HG02678 (cell line): Measurements from ENCODE around the gene ZNF367.

Experiments used
- ATAC-seq: cut with Tn5 transposase; IDR thresholded peaks from one replicate; pipeline ENCODE4 v1.9.1; 2021; ENCODE audit warnings: mild to moderate bottlenecking, moderate library complexity; ENCODE audit not compliant: unreplicated experiment

The ZNF367 gene

GRCh38 chr9:96418083-96418919, at the start of gene ZNF367:
ZNF367 (minus strand) TSS chr9:96418370; CDS start chr9:96418032, 338 bp downstream.
- peak; percentile 65 for ATAC-seq

- no peak for ATAC-seq
Measured at GRCh38 chr9:96467784-96468183, 49.6 kb upstream of the ZNF367 start.

- no peak for ATAC-seq
Measured at GRCh38 chr9:96464426-96464825, 46.3 kb upstream of the ZNF367 start.

- no peak for ATAC-seq
Measured at GRCh38 chr9:96462541-96462940, 44.4 kb upstream of the ZNF367 start.

GRCh38 chr9:96461336-96461735, 43.2 kb upstream of the ZNF367 start:
- no peak for ATAC-seq

GRCh38 chr9:96460882-96461281, 42.7 kb upstream of the ZNF367 start:
- no peak for ATAC-seq

- no peak for ATAC-seq
Measured at GRCh38 chr9:96460470-96460869, 42.3 kb upstream of the ZNF367 start.

- ATAC-seq: no peak
Measured at GRCh38 chr9:96459268-96460007, 41.3 kb upstream of the ZNF367 start.

- ATAC-seq: no peak
Measured at GRCh38 chr9:96458226-96458625, 40.1 kb upstream of the ZNF367 start.

GRCh38 chr9:96457266-96457665, 39.1 kb upstream of the ZNF367 start:
- no peak for ATAC-seq

- no peak for ATAC-seq
Measured at GRCh38 chr9:96453625-96454024, 35.5 kb upstream of the ZNF367 start.

GRCh38 chr9:96450613-96451528, 32.7 kb upstream of the ZNF367 start:
- ATAC-seq: no peak

- ATAC-seq: peak; percentile 97
Measured at GRCh38 chr9:96449845-96450612, 31.9 kb upstream of the ZNF367 start, which contains the start of gene HABP4. HABP4 (plus strand) TSS chr9:96450169; CDS start chr9:96450280, 111 bp downstream.

- ATAC-seq: peak; percentile 18
Measured at GRCh38 chr9:96449523-96449844, 31.3 kb upstream of the ZNF367 start.

- ATAC-seq: no peak
Measured at GRCh38 chr9:96448546-96449170, 30.5 kb upstream of the ZNF367 start.

- ATAC-seq: no peak
Measured at GRCh38 chr9:96447406-96447805, 29.2 kb upstream of the ZNF367 start.

GRCh38 chr9:96442491-96442890, 24.3 kb upstream of the ZNF367 start:
- no peak for ATAC-seq

- no peak for ATAC-seq
Measured at GRCh38 chr9:96441798-96442445, 23.8 kb upstream of the ZNF367 start.

- no peak for ATAC-seq
Measured at GRCh38 chr9:96440671-96441199, 22.6 kb upstream of the ZNF367 start.
